Body of pancreas (tissue), 4 donors: ENCODE results near the gene ADCY2.

Source experiments
- CTCF ChIP-seq, 7 experiments: fragments of 450-650 bp in 4 of 7; fragments of 200-600 bp in 3 of 7; sonication (generic) in 3 of 7; IDR thresholded peaks; one replicate each; pipeline ENCODE4 v1.5.1; 2016 to 2019; ENCODE audit warnings: antibody characterized with exemption in 7 of 7
- POLR2A ChIP-seq, 3 donors: fragments of 450-650 bp; IDR thresholded peaks; one replicate each; pipeline ENCODE4 v1.6.1; 2016; ENCODE audit warnings: antibody characterized with exemption in 3 of 3, mild to moderate bottlenecking in 2 of 3

GRCh38 chr5:7516253-7516652 is 120.3 kb downstream of the ADCY2 start:
- TF ChIP-seq CTCF (IDR thresholded peaks at IDR 0.05) (no peak), POLR2A (IDR thresholded peaks at IDR 0.05) (no peak)
